ENCODE data around the gene SEC62. TPM values are rescaled to one million over a fixed set of nuclear protein-coding genes. Genes with fewer than 3 reads are reported as not detected.
A peak's percentile ranks its signal among the peaks of the same experiment; 100 is the strongest.

The SEC62 gene
- total and polyA plus RNA-seq, 2 experiments from 2014 or later, result 23.6 to 306 TPM

- no peak overlapping the region for H3K4me3 Mint-ChIP-seq
- no peaks in the 10 kb centered on the region for H4K20me1 ChIP-seq (replicated peaks; ENCODE audit: insufficient read depth)
- DNase-seq (ENCODE audit: low spot score) (no peak), ATAC-seq (no peak)
- H2AFZ ChIP-seq, result peak overlapping the region; percentile 86
- no peak overlapping the region for H3K27ac ChIP-seq (ENCODE audit: low read depth)
- H3K27ac Mint-ChIP-seq, result no peak overlapping the region
- no peaks in the 10 kb centered on the region for H3K27me3 ChIP-seq (ENCODE audit: insufficient read depth)
- H3K9me2 ChIP-seq (ENCODE audit: insufficient read depth), result no peaks in the 10 kb centered on the region
- no peaks in the 10 kb centered on the region for H3K27me3 Mint-ChIP-seq (ENCODE audit: insufficient read depth, low read depth, poor library complexity)
- no peaks in the 10 kb centered on the region for H3K36me3 ChIP-seq (ENCODE audit: insufficient read depth)
- H3K4me1 ChIP-seq (ENCODE audit: insufficient read depth), result no peaks in the 10 kb centered on the region; the same call in none of the 2 replicates
- H3K4me1 Mint-ChIP-seq, result peaks cover 13% of the 10 kb centered on the region; the same call in 2 of the 3 replicates
- peaks cover 4% of the 10 kb centered on the region; the same call in 1 of the 2 replicates for H3F3A ChIP-seq (replicated peaks; ENCODE audit: low read depth)
- no peak overlapping the region for H3K4me3 ChIP-seq
- no peak for TF ChIP-seq JUNB (IDR thresholded peaks at IDR 0.05; ENCODE audit: unreplicated experiment)
- TF ChIP-seq EZH2phosphoT487 (IDR thresholded peaks at IDR 0.05; ENCODE audit: unreplicated experiment), result no peak
- TF ChIP-seq CREB1 (CRISPR knock-in tag; IDR thresholded peaks at IDR 0.05; ENCODE audit: low read depth), result no peak
- TF ChIP-seq ZNF331 (CRISPR knock-in tag; IDR thresholded peaks at IDR 0.05; ENCODE audit: low read depth), result no peak
- no peak for TF ChIP-seq REST (IDR thresholded peaks at IDR 0.05; ENCODE audit: unreplicated experiment)
- TF ChIP-seq POLR2AphosphoS5 (IDR thresholded peaks at IDR 0.05; ENCODE audit: low read depth), result no peak
- TF ChIP-seq EZH2 (IDR thresholded peaks at IDR 0.05; ENCODE audit: low read depth, unreplicated experiment), result no peak
- TF ChIP-seq ETS1 (IDR thresholded peaks at IDR 0.05), result no peak
- TF ChIP-seq NANOG (IDR thresholded peaks at IDR 0.05; ENCODE audit: borderline replicate concordance), result no peak
- TF ChIP-seq ZNF462 (CRISPR knock-in tag; IDR thresholded peaks at IDR 0.05), result no peak
- TF ChIP-seq ZNF114 (CRISPR knock-in tag; IDR thresholded peaks at IDR 0.05), result no peak
- TF ChIP-seq CTCF (conservative IDR thresholded peaks at IDR 0.05; ENCODE audit: low read depth in 2 of 2), result no peak
- no peak for TF ChIP-seq STAT1 (IDR thresholded peaks at IDR 0.05; ENCODE audit: unreplicated experiment)
- H3K9me3 Mint-ChIP-seq, result no peaks in the 10 kb centered on the region
- no peak overlapping the region for H3K4me2 ChIP-seq
- no peaks in the 10 kb centered on the region for H3K36me3 Mint-ChIP-seq (ENCODE audit: low read depth)
- no peaks in the 10 kb centered on the region for H3K79me2 ChIP-seq (replicated peaks; ENCODE audit: insufficient read depth)
Observed at GRCh38 chr3:170033489-170033888, 66.9 kb downstream of the SEC62 start.

Data from GM23338 (cell line).